ENCODE data around the gene PRR23E.

GRCh38 chr3:127207727-127208482 is 15.0 kb downstream of the PRR23E start:
- TF ChIP-seq POLR2A (IDR thresholded peaks at IDR 0.05) (no peak), CTCF (IDR thresholded peaks at IDR 0.05) (no peak), POLR2AphosphoS5 (IDR thresholded peaks at IDR 0.05) (no peak), EP300 (IDR thresholded peaks at IDR 0.05) (no peak)
